HCT116 (cell line): ENCODE results near the gene ROR2. TPM values are rescaled to one million over a fixed set of nuclear protein-coding genes. Genes with fewer than 3 reads are reported as not detected.

ENCODE experiments used
- ATAC-seq: fragments of 200-7000 bp; cut with Tn5 transposase; 2 replicates; pipeline ENCODE4 v1.9.1; 2020; ENCODE audit warnings: mild to moderate bottlenecking, moderate library complexity
- BruUV-seq: library from RNA; stranded (reverse); fragments of 400-500 nt; replicated peaks from 2 replicates; lab custom pipeline; 2021; lab: Mats Ljungman, UMichigan
- CTCF ChIA-PET: fragments of 300-600 bp; sonication (Branson Sonifier 250); formaldehyde crosslinking; loops from one replicate; lab custom pipeline; 2021; ENCODE audit warnings: antibody characterized with exemption; lab: Charles Lee
- POLR2A ChIA-PET: fragments of 300-600, 350-600 bp; sonication (Branson Sonifier 250); formaldehyde crosslinking; loops from one replicate; lab custom pipeline; 2021; ENCODE audit warnings: antibody characterized with exemption; lab: Charles Lee
- RAD21 ChIA-PET, 2 experiments: fragments of 300-600 bp; sonication (Branson Sonifier 250); formaldehyde crosslinking; loops; one replicate each; lab custom pipeline; 2023; ENCODE audit warnings: low total read pairs in 2 of 2; ENCODE audit not compliant: uncharacterized antibody in 2 of 2, unreplicated experiment in 2 of 2, low non-redundant PET in 1 of 2; lab: Charles Lee
- DNase-seq: peaks from one replicate; pipeline ENCODE4 v3.0.0-alpha.2; 2010; ENCODE audit warnings: low read depth, low spot score
- H2AFZ ChIP-seq: fragments of 200-600 bp; shearing (Covaris generic), sonication (generic); 2 replicates; pipeline ENCODE4 v1.6.1; 2017; ENCODE audit warnings: low read depth, mixed run types, mixed read lengths, antibody characterized with exemption, low read length; ENCODE audit not compliant: poor library complexity, severe bottlenecking
- H3K27ac ChIP-seq: 2 replicates; pipeline ENCODE4 v1.5.1; 2012; ENCODE audit warnings: low read depth, low read length
- H3K27me3 ChIP-seq: fragments of 200-600 bp; sonication (generic); 2 replicates; pipeline ENCODE4 v1.6.1; 2016; ENCODE audit warnings: mixed run types, low read length, mixed read lengths; ENCODE audit not compliant: insufficient read depth
- H3K36me3 ChIP-seq, 2 experiments: fragments of 200-500 bp in 1 of 2; fragments of 200-600 bp in 1 of 2; sonication (Bioruptor generic) in 1 of 2; sonication (generic) in 1 of 2; 2 replicates each; pipeline versions ENCODE4 v1.5.1 to v1.6.1; 2014 to 2016; ENCODE audit warnings: low read length in 2 of 2, inconsistent platforms in 1 of 2, mixed read lengths in 1 of 2, mixed run types in 1 of 2; ENCODE audit not compliant: insufficient read depth in 2 of 2, control insufficient read depth in 1 of 2
- H3K4me1 ChIP-seq, 2 experiments: fragments of 200-600 bp in 1 of 2; sonication (generic) in 1 of 2; 2 replicates each; pipeline versions ENCODE4 v1.5.1 to v1.6.1; 2012 to 2017; ENCODE audit warnings: low read length in 2 of 2, inconsistent platforms in 1 of 2, mild to moderate bottlenecking in 1 of 2, mixed read lengths in 1 of 2, mixed run types in 1 of 2, moderate library complexity in 1 of 2; ENCODE audit not compliant: insufficient read depth in 2 of 2, control insufficient read depth in 1 of 2
- H3K4me2 ChIP-seq: fragments of 200-600 bp; sonication (generic); 2 replicates; pipeline ENCODE4 v1.6.1; 2017; ENCODE audit warnings: mixed run types, low read length, mixed read lengths
- H3K4me3 ChIP-seq, 2 experiments: fragments of 200-600 bp in 1 of 2; sonication (generic) in 1 of 2; replicated peaks in 1 of 2; 2 replicates each; pipeline ENCODE4 v1.5.1; 2011 to 2016; ENCODE audit warnings: low read length in 2 of 2, control low read depth in 1 of 2, low read depth in 1 of 2, mild to moderate bottlenecking in 1 of 2, mixed read lengths in 1 of 2, mixed run types in 1 of 2
- H3K79me2 ChIP-seq: fragments of 200-600 bp; sonication (generic); 2 replicates; pipeline ENCODE4 v1.6.1; 2017; ENCODE audit warnings: mild to moderate bottlenecking, mixed run types, low read length, moderate library complexity, mixed read lengths; ENCODE audit not compliant: insufficient read depth
- H3K9ac ChIP-seq: fragments of 200-600 bp; sonication (generic); 2 replicates; pipeline ENCODE4 v1.6.1; 2016; ENCODE audit warnings: low read length, mixed read lengths
- H3K9me2 ChIP-seq: fragments of 200-600 bp; sonication (generic), shearing (Covaris generic); 2 replicates; pipeline ENCODE4 v1.6.1; 2017; ENCODE audit warnings: mixed run types, mild to moderate bottlenecking, moderate library complexity; ENCODE audit not compliant: insufficient read depth
- H3K9me3 ChIP-seq, 2 experiments: fragments of 200-500 bp in 1 of 2; fragments of 200-600 bp in 1 of 2; sonication (Bioruptor generic) in 1 of 2; sonication (generic) in 1 of 2; 2 replicates each; pipeline ENCODE4 v1.6.1; 2014 to 2017; ENCODE audit warnings: low read length in 2 of 2, mixed read lengths in 2 of 2, inconsistent platforms in 1 of 2, low read depth in 1 of 2, mild to moderate bottlenecking in 1 of 2, mixed run types in 1 of 2, moderate library complexity in 1 of 2; ENCODE audit not compliant: control insufficient read depth in 1 of 2, insufficient read depth in 1 of 2
- H4K20me1 ChIP-seq: fragments of 200-600 bp; sonication (generic), shearing (Covaris generic); 2 replicates; pipeline ENCODE4 v1.6.1; 2017; ENCODE audit warnings: mixed run types, mild to moderate bottlenecking, moderate library complexity; ENCODE audit not compliant: insufficient read depth
- CBX3 ChIP-seq: IDR thresholded peaks from 2 replicates; pipeline ENCODE4 v1.6.1; 2012; ENCODE audit warnings: low read depth
- EGR1 ChIP-seq: IDR thresholded peaks from 2 replicates; pipeline ENCODE4 v1.6.1; 2012; ENCODE audit warnings: low read depth
- ELF1 ChIP-seq: IDR thresholded peaks from 2 replicates; pipeline ENCODE4 v1.6.1; 2012; ENCODE audit warnings: low read depth, borderline replicate concordance
- FOSL1 ChIP-seq: IDR thresholded peaks from 2 replicates; pipeline ENCODE4 v1.6.1; 2012; ENCODE audit warnings: low read depth
- SRF ChIP-seq: IDR thresholded peaks from 2 replicates; pipeline ENCODE4 v1.6.1; 2012; ENCODE audit warnings: low read depth
- TCF7L2 ChIP-seq: IDR thresholded peaks from 2 replicates; pipeline ENCODE4 v1.7.0; 2011; ENCODE audit warnings: borderline replicate concordance, inconsistent platforms; ENCODE audit not compliant: insufficient read depth, insufficient read length; ENCODE audit errors: extremely low read depth
- intact Hi-C: fragments of 100-400 bp; cut with micrococcal nuclease; formaldehyde crosslinking; loops from 2 replicates; pipeline ENCODE4 v1.10.0; 2022
- total RNA-seq: library from RNA; stranded (reverse); gene quantifications from one replicate; pipeline ENCODE4 v1.2.1, GENCODE V29; 2021; ENCODE audit not compliant: unreplicated experiment
- TF ChIP-seq, protein P1 (sequence below): IDR thresholded peaks from 2 replicates; pipeline ENCODE4 v1.6.1; 2011; ENCODE audit warnings: mild to moderate bottlenecking, low read length, moderate library complexity; ENCODE audit not compliant: insufficient replicate concordance; ENCODE audit errors: extremely low read depth
- TF ChIP-seq, protein P2 (sequence below), 3 experiments: fragments of 200-600 bp in 1 of 3; sonication (generic) in 1 of 3; IDR thresholded peaks in 2 of 3; conservative IDR thresholded peaks in 1 of 3; 2 replicates each; pipeline ENCODE4 v1.5.1; 2012 to 2017; ENCODE audit warnings: low read depth in 2 of 3, low read length in 2 of 3, antibody characterized with exemption in 1 of 3, borderline replicate concordance in 1 of 3, control low read depth in 1 of 3, mild to moderate bottlenecking in 1 of 3, mixed read lengths in 1 of 3, mixed run types in 1 of 3, moderate library complexity in 1 of 3; ENCODE audit not compliant: insufficient read depth in 1 of 3

ROR2 gene
- total RNA-seq, 1 experiment from 2014 or later = 15.7 TPM

DNA sequence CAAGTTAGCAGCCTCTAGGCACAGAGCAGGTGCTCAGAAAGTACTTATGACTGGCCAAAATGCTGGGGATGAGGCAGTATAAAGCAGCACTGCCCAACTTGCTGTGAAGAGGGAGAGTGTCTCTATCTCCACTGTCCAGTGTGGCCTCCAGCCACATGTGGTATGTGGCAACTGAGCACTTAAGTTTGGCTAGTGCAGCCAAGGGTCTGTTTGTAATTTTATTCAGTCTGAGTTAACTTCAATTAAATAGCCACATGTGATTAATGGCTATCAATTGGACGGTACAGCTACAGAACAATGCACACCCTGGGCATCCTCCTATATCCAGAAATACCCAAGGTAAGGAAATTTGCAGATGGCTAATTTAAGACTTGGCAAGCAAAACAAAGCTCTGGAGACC lies 26.9 kb downstream of the ROR2 start:
- no peak overlapping the region for H2AFZ ChIP-seq
- TF ChIP-seq ELF1 (no peak), EGR1 (no peak), FOSL1 (no peak), TCF7L2 (no peak), SRF (no peak), CBX3 (no peak)
- TF ChIP-seq, protein P1, sequence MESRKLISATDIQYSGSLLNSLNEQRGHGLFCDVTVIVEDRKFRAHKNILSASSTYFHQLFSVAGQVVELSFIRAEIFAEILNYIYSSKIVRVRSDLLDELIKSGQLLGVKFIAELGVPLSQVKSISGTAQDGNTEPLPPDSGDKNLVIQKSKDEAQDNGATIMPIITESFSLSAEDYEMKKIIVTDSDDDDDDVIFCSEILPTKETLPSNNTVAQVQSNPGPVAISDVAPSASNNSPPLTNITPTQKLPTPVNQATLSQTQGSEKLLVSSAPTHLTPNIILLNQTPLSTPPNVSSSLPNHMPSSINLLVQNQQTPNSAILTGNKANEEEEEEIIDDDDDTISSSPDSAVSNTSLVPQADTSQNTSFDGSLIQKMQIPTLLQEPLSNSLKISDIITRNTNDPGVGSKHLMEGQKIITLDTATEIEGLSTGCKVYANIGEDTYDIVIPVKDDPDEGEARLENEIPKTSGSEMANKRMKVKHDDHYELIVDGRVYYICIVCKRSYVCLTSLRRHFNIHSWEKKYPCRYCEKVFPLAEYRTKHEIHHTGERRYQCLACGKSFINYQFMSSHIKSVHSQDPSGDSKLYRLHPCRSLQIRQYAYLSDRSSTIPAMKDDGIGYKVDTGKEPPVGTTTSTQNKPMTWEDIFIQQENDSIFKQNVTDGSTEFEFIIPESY = no peak
- TF ChIP-seq, protein P2, sequence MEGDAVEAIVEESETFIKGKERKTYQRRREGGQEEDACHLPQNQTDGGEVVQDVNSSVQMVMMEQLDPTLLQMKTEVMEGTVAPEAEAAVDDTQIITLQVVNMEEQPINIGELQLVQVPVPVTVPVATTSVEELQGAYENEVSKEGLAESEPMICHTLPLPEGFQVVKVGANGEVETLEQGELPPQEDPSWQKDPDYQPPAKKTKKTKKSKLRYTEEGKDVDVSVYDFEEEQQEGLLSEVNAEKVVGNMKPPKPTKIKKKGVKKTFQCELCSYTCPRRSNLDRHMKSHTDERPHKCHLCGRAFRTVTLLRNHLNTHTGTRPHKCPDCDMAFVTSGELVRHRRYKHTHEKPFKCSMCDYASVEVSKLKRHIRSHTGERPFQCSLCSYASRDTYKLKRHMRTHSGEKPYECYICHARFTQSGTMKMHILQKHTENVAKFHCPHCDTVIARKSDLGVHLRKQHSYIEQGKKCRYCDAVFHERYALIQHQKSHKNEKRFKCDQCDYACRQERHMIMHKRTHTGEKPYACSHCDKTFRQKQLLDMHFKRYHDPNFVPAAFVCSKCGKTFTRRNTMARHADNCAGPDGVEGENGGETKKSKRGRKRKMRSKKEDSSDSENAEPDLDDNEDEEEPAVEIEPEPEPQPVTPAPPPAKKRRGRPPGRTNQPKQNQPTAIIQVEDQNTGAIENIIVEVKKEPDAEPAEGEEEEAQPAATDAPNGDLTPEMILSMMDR (IDR thresholded peaks at IDR 0.05 in 2 of 3, conservative IDR thresholded peaks at IDR 0.05 in 1 of 3; ENCODE audit: borderline replicate concordance in 1 of 3, insufficient read depth in 1 of 3, low read depth in 2 of 3, low read length in 2 of 3) = no peak
- TF ChIP-seq, all 23 proteins: peak for 0
- no peaks in the 10 kb centered on the region for H3K4me1 ChIP-seq
- no peak overlapping the region for H3K27ac ChIP-seq
- no peaks in the 10 kb centered on the region for H3K9me2 ChIP-seq
- H3K4me3 ChIP-seq = no peak overlapping the region
- H3K79me2 ChIP-seq = peaks cover 29% of the 10 kb centered on the region; the same call in 1 of the 2 replicates
- intact Hi-C loops = no loop called here
- H4K20me1 ChIP-seq = no peaks in the 10 kb centered on the region
- ChIA-PET CTCF (no interaction called here), RAD21 (no interaction called here), POLR2A (no interaction called here)
- H3K27me3 ChIP-seq = no peaks in the 10 kb centered on the region
- ATAC-seq (no peak), DNase-seq (no peak)
- H3K36me3 ChIP-seq = no peaks in the 10 kb centered on the region; a peak in 1 of 4 replicates
- H3K9ac ChIP-seq = no peak overlapping the region
- H3K4me2 ChIP-seq = no peak overlapping the region
- H3K9me3 ChIP-seq = no peaks in the 10 kb centered on the region
- BruUV-seq = no TSS peak
